Psoas muscle (tissue), 8 donors: Measurements from ENCODE around the gene IRX5. TPM values are rescaled to one million over a fixed set of nuclear protein-coding genes. Genes with fewer than 3 reads are reported as not detected.

Experiments used
- ATAC-seq, 4 donors: fragments of 200-7000 bp; cut with Tn5 transposase; one replicate each; pipeline ENCODE4 v1.9.1; 2020; ENCODE audit warnings: moderate library complexity in 3 of 4, mild to moderate bottlenecking in 2 of 4
- DNase-seq, 2 donors: peaks; one replicate each; pipeline ENCODE4 v3.0.0-alpha.2; 2020
- H3K27ac ChIP-seq: fragments of 200-600 bp; one replicate; pipeline ENCODE4 v1.8.0; 2022
- H3K27me3 ChIP-seq, 3 donors: fragments of 200-600 bp in 1 of 3; one replicate each; pipeline versions ENCODE4 v1.6.1 to v1.8.0; 2013 to 2022; ENCODE audit warnings: low read length in 2 of 3, mild to moderate bottlenecking in 2 of 3, moderate library complexity in 1 of 3; ENCODE audit not compliant: insufficient read depth in 3 of 3
- H3K36me3 ChIP-seq, 2 donors: fragments of 200-600 bp in 1 of 2; one replicate each; pipeline versions ENCODE4 v1.6.1 to v1.8.0; 2013 to 2022; ENCODE audit warnings: low read depth in 1 of 2, mild to moderate bottlenecking in 1 of 2, moderate library complexity in 1 of 2; ENCODE audit not compliant: insufficient read depth in 1 of 2
- H3K4me1 ChIP-seq: fragments of 200-600 bp; one replicate; pipeline ENCODE4 v1.8.0; 2022
- H3K4me3 ChIP-seq: fragments of 200-600 bp; one replicate; pipeline ENCODE4 v1.8.0; 2022; ENCODE audit warnings: mild to moderate bottlenecking
- H3K9me3 ChIP-seq: fragments of 200-600 bp; one replicate; pipeline ENCODE4 v1.8.0; 2022
- WGBS, 3 donors: extraction: QIAGEN DNeasy Blood & Tissue Kit; methylation state at CpG; one replicate each; pipeline versions ENCODE4 v1.1.6 to v1.1.7; 2013; 5-methylcytosine and 5-hydroxymethylcytosine counted together
- intact Hi-C, 2 donors: fragments of 100-400 bp; cut with DNase I; formaldehyde crosslinking; loops; one replicate each; pipeline versions ENCODE4 v1.11.0 to v1.14.2; 2022
- polyA plus RNA-seq, 3 donors: library from polyadenylated mRNA; stranded (reverse); fragments of 200-250 nt; gene quantifications; one replicate each; pipeline ENCODE4 v1.2.3, GENCODE V29; 2013
- total RNA-seq, 4 donors: library from RNA; stranded (reverse); fragmentation: NEBNext Ultra II Directional in 2 of 4; extraction: Animal tissue kit (Norgen Biotek cat#: 25700) in 2 of 4; gene quantifications; one replicate each; pipeline versions ENCODE4 v1.2.1 to v1.2.4, GENCODE V29; 2021 to 2023
- TF ChIP-seq, protein P1 (sequence below): fragments of 200-600 bp; IDR thresholded peaks from one replicate; pipeline ENCODE4 v1.8.0; 2022; ENCODE audit warnings: antibody characterized with exemption
- donor health status: healthy with polysubstance abuse.
- donor health status: DM: no; HTN: no; CAD: no; lungs with moderate emphysema.
- donor health status: Bipolar disorder and iron deficiency.
- donor health status: healthy.
- donor health status: DM: yes; HTN: yes; CAD: no.
- donor health status: DM: no; HTN: no; CAD: no.
- donor health status: DM: no; HTN: no; CAD: no.
- donor health status: DM: yes; HTN: yes; CAD: no.

The IRX5 gene
- total and polyA plus RNA-seq, 7 donors = 0.56 to 13.0 (median 5.9) TPM

DNA sequence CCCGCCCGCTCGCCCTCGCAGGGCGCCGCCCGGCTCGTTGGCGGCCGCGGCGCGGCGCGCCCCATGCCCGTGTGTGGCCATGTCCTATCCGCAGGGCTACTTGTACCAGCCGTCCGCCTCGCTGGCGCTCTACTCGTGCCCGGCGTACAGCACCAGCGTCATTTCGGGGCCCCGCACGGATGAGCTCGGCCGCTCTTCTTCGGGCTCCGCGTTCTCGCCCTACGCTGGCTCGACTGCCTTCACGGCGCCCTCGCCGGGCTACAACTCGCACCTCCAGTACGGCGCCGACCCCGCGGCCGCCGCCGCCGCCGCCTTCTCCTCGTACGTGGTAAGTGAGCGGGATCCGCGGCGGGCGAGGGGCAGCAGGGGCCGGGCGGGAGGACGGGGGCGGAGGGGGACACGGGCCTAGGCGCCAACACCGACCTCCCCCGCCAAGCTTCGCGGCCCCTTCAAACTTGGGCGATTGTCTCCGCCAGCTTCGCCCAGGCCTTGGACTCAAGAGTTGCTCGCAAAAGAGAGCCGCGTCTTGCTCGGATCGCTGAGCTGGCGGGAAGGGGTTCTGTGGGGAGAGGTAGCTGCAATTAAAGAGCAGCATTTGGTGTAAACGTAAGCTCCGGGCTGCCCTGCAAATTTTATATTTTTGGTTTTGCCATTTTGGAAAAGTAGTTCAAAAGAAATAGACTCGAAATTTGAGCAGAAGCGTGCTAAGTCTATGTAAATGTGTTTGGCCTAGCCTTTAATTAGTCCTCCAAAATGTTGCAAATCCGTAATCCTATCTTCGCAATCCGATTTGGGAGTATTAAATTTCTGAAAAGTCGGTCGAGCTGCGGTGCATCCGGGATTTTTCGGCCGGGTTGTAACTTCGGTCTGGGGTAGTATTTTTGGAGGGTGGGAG, 702 bp downstream of the IRX5 start:
- peak; percentile 24 to 77 for DNase-seq
- Histone ChIP-seq H3K9me3 (no peaks in the 10 kb centered on the region), H3K4me3 (peak overlapping the region; percentile 89), H3K27me3 (peaks cover 0 to 37% (median 3%) of the 10 kb centered on the region in 3 donors), H3K4me1 (peaks cover 3% of the 10 kb centered on the region), H3K27ac (peak overlapping the region; percentile 97), H3K36me3 (no peaks in the 10 kb centered on the region)
- peak in 1 of 4 donors; percentile 1 for ATAC-seq
- intact Hi-C loops = loop anchor here (1.0 to 10.0 kb wide), 7 partner anchors 7 to 1157 kb away; partner anchors contain the start of gene IRX3 (in 1 of the 2)
- 2 to 4% (median 3%) methylated on average over 37 to 91 of the region's 91 CpGs for WGBS, 3 donors
- TF ChIP-seq, protein P1, sequence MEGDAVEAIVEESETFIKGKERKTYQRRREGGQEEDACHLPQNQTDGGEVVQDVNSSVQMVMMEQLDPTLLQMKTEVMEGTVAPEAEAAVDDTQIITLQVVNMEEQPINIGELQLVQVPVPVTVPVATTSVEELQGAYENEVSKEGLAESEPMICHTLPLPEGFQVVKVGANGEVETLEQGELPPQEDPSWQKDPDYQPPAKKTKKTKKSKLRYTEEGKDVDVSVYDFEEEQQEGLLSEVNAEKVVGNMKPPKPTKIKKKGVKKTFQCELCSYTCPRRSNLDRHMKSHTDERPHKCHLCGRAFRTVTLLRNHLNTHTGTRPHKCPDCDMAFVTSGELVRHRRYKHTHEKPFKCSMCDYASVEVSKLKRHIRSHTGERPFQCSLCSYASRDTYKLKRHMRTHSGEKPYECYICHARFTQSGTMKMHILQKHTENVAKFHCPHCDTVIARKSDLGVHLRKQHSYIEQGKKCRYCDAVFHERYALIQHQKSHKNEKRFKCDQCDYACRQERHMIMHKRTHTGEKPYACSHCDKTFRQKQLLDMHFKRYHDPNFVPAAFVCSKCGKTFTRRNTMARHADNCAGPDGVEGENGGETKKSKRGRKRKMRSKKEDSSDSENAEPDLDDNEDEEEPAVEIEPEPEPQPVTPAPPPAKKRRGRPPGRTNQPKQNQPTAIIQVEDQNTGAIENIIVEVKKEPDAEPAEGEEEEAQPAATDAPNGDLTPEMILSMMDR = no peak

DNA sequence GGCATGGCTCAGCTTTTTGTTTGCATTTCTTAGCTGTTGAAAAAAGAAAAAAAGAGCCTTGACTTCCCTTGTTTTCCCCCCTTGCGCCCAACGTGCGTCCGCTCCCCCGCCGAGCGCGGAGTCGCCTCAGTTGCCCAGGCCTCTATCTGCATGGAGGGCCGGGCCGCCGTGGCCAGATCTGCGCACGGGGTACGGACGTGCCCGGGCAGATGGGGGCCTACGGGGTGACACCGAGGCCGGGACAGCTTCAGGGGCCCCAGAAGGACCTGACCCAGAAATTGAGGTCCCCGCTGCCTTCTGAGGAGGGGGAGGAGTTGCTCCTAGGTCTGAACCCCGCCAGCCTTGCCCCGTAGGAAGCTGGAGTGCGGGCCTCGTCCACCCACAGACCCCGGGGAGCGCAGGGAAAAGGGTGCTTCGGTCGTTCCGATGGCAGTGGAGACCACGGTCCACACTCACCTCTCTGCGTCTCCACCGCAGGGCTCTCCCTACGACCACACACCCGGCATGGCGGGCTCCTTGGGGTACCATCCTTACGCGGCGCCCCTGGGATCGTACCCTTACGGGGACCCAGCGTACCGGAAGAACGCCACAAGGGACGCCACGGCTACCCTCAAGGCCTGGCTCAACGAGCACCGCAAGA, 1.5 kb downstream of the IRX5 start:
- DNase-seq (peak in 1 of 2 donors; percentile 61), ATAC-seq (no peak)
- intact Hi-C loops = loop anchor here (1.0 to 10.0 kb wide), 7 partner anchors 8 to 1157 kb away; partner anchors contain the start of gene IRX3 (in 1 of the 2)
- Histone ChIP-seq H3K27me3 (peaks cover 0 to 41% (median 3%) of the 10 kb centered on the region in 3 donors), H3K4me1 (peaks cover 3% of the 10 kb centered on the region), H3K4me3 (peak overlapping the region; percentile 89), H3K27ac (peak overlapping the region; percentile 97), H3K36me3 (no peaks in the 10 kb centered on the region), H3K9me3 (no peaks in the 10 kb centered on the region)
- 11 to 18% (median 12%) methylated on average over 45 to 48 of the region's 48 CpGs for WGBS, 3 donors
- TF ChIP-seq, protein P1 = no peak

- intact Hi-C loops = loop anchor here (1.0 to 10.0 kb wide), 7 partner anchors 8 to 1158 kb away; partner anchors contain the start of gene IRX3 (in 1 of the 2)
- peaks cover 0 to 37% (median 3%) of the 10 kb centered on the region in 3 donors for H3K27me3 ChIP-seq
- 11 to 39% (median 22%) methylated on average over 28 to 52 of the region's 52 CpGs for whole genome bisulfite sequencing, 3 donors
- ATAC-seq (no peak), DNase-seq (peak in 1 of 2 donors; percentile 53)
- peaks cover 9% of the 10 kb centered on the region for H3K4me1 ChIP-seq
- no peaks in the 10 kb centered on the region for H3K36me3 ChIP-seq
- TF ChIP-seq, protein P1 = no peak
- H3K9me3 ChIP-seq = no peaks in the 10 kb centered on the region
- peak overlapping the region; percentile 97 for H3K27ac ChIP-seq
- peak overlapping the region; percentile 89 for H3K4me3 ChIP-seq
These were observed 2.1 kb downstream of the IRX5 start for GRCh38 chr16:54932737-54933254.

DNA sequence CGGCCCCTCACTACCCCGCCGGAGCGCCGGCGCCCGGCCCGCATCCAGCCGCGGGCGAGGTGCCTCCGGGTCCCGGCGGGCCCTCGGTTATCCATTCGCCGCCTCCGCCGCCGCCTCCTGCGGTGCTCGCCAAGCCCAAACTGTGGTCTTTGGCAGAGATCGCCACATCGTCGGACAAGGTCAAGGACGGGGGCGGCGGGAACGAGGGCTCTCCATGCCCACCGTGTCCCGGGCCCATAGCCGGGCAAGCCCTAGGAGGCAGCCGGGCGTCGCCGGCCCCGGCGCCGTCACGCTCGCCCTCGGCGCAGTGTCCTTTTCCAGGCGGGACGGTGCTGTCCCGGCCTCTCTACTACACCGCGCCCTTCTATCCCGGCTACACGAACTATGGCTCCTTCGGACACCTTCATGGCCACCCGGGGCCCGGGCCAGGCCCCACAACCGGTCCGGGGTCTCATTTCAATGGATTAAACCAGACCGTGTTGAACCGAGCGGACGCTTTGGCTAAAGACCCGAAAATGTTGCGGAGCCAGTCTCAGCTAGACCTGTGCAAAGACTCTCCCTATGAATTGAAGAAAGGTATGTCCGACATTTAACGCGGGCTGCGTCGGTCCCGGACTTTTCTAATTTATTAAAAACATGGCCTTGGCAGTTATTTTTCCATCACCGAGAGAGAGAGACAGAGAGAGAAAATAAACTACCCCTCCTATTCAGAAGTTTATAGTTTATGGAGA, 2.8 kb downstream of the IRX5 start:
- 14 to 41% (median 24%) methylated on average over 44 to 68 of the region's 68 CpGs for WGBS, 3 donors
- no peaks in the 10 kb centered on the region for H3K36me3 ChIP-seq
- peak overlapping the region; percentile 97 for H3K27ac ChIP-seq
- DNase-seq (peak in 1 of 2 donors; percentile 51), ATAC-seq (no peak)
- H3K4me1 ChIP-seq = peaks cover 9% of the 10 kb centered on the region
- peaks cover 0 to 35% (median 3%) of the 10 kb centered on the region in 3 donors for H3K27me3 ChIP-seq
- TF ChIP-seq, protein P1 = no peak
- no peaks in the 10 kb centered on the region for H3K9me3 ChIP-seq
- intact Hi-C loops = loop anchor here (2.0 to 10.0 kb wide), 6 partner anchors 437 to 1159 kb away; partner anchors contain the start of gene IRX3 (in 1 of the 2)
- peak overlapping the region; percentile 89 for H3K4me3 ChIP-seq
